GM21737 (cell line): Measurements from ENCODE around the gene CBX3.
A peak's percentile ranks its signal among the peaks of the same experiment; 100 is the strongest.
"Not testable (repeated sequence)": the region's sequence is repeated elsewhere in the genome, so short reads cannot be mapped to it uniquely, and the experiment has no call there.

Experiments used
- ATAC-seq: cut with Tn5 transposase; IDR thresholded peaks from one replicate; pipeline ENCODE4 v1.9.1; 2021; ENCODE audit warnings: mild to moderate bottlenecking, moderate library complexity; ENCODE audit not compliant: unreplicated experiment

CBX3 gene

DNA sequence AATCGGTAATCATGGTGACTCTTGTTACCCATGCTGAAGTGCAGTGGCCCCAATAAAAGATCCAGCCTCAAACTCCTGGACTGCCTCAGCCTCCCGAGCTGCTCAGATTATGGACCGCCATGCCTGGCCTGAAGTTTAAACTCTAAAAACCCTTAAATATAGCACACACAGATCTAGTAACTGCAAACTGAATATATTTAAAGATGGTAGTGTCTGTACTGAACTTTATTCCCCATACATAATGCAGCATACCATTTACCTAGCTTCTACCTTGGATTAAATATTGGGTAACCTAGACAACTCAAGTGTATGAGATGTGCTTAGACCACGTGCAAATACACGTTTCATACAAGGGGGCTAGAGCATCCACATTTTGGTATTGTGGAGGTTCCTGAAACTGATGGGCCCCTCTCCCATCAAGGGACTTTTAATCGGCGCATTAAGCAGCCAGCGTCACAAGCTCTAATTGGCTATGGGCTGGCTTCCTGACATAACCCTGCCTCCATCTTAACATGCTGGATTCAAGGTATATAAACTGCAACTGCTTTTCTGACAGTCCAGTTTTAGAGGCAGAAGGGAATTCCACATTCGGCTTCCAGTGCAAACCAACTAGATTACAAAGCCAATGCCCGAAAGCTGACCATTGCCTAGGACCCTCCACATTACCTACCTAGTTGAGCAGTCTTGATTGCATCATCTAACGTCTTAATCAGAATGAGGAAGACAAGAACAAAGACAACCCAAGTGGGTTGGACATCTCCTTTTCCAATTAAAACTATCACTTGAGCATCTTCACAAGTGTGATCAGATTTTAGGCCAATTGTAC, 14.0 kb upstream of the CBX3 start:
- no peak for ATAC-seq

DNA sequence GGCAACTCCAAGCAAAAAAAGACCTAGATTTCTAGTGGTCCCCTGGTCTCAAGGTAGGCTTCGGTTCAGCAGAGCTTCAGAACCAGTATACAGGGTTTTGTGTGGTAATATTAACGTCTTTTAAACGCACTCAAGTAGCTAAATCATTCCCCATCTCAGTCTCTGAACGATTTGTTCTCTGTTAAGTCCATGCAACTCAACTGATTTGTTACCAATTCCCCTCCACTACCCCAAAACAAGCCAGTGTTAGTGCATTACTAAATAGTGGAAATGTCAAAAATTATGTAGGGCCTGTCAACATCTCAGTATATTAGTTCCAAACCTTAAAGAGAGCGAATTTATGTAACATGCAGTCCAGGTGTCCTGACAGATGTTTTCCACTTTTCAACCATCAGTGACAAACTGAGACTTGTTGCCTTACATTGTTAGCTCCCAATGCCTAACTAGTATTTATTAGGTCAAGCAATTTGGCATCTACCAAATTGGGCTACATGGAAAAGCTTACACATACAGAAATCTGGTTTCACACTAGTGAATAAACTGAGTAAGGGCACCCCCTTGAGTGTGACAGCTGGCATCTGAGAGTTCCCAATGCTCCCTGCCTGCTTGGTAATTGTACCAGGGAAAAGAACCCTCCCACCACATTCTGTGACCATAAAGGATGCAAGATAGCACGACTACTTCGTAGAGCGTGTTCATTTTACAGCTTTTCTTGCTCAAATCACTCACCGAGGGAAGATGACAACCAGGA, 13.2 kb upstream of the CBX3 start:
- ATAC-seq, result no peak

DNA sequence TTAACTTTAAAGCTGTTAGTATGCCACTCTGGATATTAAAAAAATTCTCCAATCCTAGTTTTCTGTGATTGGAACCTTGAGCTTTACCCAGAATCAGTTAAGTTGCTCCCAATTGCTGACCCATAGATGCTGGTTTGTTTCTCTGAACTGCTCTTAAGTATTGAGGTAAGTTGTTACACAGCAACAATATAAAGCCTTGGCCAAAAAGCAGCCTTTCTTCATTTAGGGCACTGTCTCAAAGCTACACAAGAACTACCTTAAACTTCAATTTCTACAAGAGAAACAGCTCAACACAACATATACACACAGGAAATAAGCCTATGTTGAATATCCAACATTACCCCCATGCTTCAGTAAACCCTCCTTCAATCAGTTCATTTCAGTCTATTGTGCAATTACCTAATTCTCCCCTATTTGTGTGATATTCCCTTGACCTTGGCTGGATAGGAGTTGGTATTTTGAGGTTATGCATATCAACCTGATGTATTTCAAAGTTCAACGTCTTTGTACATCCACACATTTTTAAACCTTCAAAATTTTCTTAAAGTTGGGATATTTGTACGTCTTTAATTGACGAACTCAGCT, 12.5 kb upstream of the CBX3 start:
- ATAC-seq, result no peak

DNA sequence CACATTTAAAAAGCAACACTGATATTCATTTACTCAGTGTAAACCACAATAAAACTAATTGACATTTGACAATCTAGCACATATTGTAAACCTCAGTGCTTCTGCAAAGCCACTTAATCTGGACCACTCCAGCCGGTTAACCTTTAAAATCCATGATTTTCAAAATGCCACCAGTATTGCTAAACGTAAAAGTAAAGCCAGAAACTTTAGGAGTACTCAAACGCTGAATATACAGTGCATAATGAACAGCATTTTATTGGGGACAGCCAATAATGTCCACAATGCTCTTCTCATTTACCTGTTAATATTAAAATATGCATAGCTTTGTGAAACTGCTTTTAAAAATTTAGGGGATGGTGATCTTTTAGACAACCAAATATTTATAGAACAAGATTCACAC, 11.8 kb upstream of the CBX3 start:
- no peak for ATAC-seq

DNA sequence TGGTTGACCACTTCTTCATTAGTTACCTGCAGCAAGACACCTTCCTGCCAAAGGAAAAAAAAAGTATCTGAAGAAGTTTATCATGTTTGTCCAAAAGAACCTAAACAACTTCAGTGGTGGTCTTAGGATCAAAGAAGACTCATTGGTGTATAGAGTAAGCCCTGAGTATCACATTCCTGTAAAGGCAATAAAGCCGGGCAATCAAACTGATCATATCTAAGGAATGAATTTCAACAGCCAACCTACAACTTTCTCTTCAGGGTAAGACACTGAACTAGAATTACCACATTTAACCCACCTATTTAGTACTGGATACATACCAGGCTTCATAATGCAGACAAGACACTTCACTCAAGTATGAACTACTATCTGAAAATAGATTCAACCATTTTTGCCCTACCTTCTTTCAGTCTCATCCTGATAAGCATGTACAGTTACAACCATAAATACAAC, 11.1 kb upstream of the CBX3 start:
- ATAC-seq, result no peak

DNA sequence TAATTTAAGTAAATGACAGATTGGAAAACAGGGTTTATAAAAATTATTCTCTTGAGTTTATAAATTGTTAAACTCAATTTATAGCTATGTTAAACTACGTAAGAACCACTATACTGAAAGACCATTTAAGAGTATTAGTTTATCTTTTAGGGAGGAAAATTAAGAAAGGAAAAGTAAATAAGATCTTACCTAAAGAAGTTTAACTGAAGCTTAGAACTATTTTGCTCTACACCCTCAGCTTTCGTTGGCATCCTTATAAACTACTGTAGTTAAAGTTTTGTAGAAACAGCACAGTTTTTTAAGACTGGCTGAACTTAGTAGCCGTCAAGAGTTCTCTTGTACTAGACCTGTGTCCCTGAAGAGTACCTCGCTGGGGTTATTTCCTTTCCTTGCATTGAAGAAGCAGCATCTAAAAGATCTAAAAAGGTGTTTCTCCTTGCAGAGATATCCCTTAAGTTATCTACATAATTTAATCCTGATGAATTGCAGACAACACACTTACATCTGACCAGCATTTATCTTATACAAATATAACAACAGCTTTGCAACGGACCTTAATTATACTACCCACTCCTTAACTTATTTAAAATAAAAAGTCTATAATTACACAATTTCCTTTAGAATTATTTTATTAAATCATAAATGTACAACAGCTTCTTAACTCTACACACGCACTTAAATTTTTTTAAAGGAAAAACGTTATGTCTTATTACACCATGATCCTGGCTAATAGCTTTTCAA, 10.1 kb upstream of the CBX3 start:
- no peak for ATAC-seq

DNA sequence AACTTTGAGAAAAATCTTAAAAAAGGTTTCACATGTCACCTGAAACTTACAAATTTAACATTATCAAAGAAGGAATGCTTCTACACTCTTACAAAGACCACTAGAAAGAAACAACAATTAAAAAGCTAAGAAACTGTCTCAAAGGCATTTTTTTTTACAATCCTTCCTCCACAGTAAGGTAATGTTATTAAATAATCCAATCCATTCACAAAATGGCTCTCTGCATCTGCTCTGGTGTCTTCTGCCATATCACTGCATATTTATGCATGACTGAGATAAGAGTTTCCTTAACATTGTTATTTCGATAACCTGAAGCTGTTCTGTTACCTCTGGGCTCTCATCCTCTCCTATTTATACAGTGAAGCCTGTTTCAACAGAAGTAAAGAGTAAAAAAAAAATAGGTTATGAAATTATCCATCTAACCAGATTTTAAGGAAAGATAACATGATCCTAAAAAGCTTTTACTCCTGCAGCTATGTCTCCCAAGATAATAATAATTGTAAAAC, 9.5 kb upstream of the CBX3 start:
- no peak for ATAC-seq

DNA sequence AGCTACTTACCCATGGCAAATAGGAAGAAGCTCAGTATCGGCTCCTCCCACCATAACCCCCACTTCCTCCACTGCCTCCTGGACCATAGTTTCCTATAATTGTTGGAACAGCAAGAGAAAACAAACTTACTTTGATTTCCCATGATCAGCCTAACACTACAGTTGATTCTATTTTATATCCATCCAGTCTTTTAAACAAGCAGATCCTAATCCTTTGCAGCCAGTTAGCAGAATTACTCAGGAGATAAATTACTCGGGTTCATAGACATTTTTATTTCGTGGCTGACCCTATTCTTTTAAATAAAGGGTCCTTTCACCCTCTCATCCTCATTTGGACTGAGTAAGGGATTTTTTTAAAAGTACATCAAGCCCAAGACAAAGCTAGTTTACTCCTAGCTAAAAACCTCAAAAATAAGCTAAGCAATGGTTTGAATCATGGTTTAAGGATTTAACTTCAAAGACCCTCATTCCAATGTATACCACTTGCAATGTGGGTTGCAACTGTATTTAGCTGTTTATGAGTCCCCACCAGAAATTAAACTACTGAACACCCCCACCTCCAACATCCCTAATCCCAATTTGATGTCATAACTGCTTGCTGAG, 9.0 kb upstream of the CBX3 start:
- no peak for ATAC-seq

DNA sequence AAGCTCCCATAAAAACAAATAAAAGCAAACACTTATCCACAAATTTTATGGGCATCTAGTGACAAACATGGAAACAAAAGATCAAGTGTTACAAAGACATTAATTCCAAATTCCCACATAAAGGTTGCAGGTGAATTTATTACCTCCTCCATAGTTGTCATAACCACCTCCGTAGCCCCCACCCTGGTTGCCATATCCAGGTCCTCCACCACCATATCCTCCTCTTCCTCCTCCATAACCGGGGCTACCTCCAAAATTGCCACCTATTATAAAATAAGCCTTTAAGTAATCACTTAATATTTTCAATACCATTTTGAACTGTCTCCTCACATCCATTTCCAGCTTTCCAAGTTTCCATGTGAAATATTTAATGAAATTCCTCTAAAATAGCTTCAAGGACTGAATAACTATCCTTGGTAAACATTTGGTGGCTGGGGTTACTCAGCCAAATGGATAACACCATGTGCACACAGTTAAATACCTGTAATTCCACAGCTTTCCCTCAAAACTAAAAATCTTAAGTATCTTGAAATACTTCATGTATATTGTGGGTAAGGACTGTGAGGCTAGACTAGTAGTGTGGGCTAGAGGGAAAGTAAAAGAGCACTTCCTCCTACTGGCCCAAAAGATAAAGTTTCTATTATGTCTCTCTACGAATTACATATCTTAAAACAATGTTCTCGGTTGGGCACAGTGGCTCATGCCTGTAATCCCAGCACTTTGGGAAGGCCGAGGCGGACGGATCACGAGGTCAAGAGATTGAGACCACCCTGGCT, 7.9 kb upstream of the CBX3 start:
- no peak for ATAC-seq

DNA sequence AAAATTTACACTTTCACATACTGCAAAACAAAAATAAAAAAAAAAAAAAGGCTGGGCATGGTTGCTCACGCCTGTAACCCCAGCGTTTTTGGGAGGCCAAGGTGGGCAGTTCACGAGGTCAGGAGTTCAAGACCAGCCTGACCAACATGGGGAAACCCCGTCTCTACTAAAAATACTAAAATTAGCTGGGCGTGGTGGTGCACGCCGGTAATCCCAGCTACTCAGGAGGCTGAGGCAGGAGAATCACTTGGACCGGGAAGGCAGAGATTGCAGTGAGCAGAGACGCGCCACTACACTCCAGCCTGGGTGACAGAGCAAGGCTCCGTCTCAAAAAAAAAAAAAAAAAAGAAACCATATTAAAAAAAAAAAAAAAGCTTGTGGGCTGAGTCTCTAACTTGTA, 6.8 kb upstream of the CBX3 start:
- ATAC-seq, result not testable (repeated sequence)

DNA sequence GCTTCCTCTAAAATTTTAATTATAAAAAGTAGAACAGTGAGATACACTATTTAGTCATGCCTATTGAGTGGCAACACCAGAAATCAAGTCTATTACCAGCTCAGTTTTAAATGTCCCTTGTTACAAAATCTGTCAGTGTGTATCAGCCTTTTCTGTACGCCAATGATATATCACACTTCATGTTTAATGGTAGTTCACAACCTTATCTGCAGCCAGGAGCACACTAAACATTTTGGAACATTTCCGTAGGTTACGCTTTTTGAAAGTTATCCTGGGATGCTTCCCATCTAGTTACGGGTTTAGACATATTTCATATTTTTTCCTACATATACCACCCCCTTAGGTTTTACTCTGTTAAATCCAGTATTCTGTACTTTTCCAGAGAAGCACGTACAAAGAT, 6.4 kb upstream of the CBX3 start:
- no peak for ATAC-seq

DNA sequence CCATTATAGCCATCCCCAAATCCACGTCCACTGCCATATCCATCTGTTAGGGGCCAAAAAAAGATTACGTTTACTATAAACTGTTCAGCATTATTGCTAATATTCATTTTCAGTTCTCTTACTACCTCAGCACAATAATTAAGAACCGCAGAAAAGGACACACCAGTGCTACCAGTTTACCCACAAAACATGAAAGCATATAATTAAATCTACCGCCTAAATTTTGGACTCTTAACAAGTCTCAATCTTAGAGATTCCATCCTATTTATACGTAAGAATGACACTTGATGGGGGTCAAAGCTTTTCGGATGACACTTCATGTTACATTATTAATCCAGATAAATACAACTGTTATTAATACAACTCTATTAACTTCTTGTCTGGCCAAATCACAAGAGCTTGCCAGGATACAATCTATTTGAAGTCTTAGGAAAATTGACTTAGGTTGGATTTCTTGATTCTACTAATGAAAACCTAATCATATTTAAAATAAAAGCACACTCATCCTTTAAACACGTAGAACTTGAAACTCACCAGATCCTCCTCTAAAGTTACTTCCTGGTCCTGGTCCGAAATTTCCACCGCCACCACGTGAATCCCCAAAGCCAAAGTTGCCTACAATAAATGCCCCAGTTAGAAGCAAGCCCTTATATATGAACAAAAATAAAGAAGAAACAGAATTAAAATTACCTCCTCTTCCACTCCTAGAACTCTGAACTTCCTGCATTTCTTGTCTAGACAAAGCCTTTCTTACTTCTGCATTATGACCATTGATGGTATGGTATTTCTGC, 5.5 kb upstream of the CBX3 start:
- no peak for ATAC-seq

DNA sequence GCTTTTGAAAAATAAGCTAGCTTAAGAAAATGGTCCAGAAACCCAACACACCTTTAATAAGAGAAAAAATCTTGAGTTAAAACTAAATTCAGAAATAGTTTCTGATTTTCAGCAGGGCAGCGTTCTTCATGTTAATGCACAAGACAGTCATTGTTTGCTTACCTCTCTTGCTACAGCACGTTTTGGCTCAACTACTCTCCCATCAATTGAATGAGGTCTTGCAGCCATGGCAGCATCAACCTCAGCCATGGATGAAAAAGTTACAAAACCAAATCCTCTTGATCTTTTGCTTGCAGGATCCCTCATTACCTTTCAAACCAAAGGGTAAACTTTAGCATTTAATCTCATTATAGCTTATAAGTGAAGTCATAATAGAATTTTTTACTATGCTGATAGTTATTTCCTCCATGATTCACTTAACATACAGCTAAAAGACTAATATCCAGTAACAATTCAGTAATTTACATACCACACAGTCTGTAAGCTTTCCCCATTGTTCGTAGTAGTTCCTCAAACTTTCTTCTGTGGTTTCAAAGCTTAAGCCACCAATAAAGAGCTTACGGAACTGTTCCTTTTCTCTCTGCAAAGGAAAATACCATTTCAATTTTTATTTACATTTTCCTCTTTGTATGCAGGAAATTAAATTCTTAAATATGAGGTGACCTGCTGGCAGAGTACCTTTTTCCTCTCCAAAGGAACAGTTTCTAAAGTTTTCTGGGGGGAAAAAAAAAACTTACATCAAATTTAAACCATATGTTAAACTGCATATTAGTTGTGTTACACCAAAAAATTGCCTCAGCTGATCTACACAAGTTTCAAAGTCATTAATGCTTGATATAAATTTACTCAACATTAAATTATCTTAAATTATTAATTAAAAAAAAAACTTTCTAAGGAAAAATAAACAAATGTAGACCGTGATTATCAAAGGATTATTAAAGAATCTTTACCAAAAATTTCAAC, 4.1 kb upstream of the CBX3 start:
- ATAC-seq, result no peak

DNA sequence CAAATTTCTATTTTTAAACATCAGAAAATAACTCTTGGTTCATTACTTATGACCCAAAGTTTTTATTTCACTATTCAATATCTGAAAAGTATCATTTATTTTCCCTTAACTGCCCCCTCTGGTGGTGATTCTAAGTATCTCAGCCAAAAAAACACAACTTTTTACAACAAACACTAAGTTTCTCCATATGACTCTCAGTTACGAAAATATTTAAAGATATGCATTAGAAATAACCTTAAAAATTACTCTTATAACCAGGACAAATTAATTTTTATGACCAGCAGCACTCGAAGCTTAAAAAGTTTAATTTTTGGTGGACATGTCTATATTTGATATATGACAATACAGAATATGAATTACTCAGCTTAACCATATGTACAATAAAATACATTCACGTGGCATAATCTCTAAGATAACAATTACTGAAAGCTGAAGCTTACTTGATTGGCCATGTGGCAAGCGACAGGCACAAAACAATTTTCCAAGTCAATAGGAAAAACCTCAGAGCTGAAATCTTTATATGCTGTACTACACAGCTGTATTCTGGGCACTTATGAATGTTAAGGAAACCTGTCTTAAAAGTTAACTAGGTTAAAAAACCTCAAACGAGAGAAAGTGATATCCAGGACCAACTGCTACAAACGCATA, 3.3 kb upstream of the CBX3 start:
- no peak for ATAC-seq

DNA sequence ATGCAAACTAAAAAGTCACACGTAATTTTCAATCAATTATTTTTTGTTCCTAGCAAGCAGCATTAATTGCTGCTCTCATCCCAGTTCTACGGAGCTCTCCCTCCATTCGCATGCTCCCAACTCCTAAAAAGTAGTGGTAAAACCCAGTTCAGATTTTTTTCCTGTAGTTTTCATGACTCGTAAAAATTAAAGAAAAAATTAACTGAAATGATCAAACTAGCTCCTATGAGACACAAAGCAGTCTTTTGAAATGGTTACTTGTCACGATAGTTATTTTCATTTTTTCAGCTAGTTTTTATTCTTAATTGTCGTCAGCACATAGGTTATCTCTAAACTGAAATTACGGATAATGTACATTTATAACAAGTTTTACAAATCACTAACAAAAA, 2.8 kb upstream of the CBX3 start:
- no peak for ATAC-seq

DNA sequence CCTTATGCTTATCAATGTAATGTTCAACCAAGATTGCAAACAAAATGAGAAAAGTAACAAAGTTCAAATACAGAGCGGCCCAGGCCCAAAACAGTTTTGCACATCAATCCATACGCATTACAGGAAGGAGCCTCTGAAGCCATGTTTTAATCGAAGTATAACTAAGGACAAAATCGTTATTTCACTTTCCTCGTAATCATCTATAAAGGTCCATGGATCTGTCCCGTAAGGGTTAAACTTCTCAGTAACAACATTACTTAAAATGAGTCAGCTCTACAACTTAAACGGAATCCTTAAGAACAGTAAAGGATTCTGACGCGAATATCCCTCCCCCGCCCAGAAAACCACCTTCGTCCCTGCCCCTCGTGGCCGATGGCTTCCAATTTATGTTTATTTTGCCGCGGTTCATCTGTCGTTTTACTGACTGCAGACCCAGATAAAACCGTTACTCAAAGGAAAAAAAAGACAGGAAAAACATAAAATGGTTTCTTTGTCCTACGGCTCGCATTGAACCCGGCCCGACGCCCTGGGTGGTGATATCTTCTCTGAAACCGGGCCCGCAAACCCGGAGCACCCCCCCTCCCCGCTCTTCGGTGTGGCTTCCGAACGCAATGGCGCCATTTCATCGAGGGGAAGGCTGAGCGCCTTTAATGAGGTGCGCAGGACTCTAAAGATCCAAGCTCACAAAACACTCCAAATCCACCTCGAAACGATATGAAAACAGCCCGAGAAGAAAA, 2.1 kb upstream of the CBX3 start:
- no peak for ATAC-seq

DNA sequence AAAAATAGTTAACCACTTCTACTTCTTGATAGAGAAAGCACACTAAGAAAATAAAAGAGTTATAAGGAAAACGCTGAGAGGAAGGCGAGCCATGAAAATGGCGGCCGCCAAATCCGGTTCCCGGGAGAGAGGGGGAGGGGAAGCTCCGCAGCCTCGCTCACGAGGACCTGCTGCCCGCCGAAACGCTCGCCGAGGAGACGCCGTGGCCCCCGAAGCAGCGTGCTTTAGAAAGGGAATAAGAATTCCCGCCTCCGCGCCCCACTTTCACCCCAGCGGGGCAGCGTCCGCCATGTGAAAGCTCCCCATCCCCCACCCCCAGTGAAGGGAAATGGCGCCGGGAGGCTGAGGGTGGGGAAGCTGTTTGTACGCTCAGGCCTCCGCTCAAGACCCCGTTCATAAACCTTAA, 1.5 kb upstream of the CBX3 start:
- peak; percentile 5 for ATAC-seq
